ENCODE results near the gene SLC16A12. TPM values are rescaled to one million over a fixed set of nuclear protein-coding genes. Genes with fewer than 3 reads are reported as not detected.

SLC16A12 gene
- total and polyA plus RNA-seq, 2 donors (not counting 1 experiment from before 2014, with no cell fraction given), result under 0.01 to 0.26 TPM

- no peak overlapping the region for H3K27ac ChIP-seq (ENCODE audit: insufficient read depth, low read length)
- peaks cover 18% of the 10 kb centered on the region for H3K4me1 ChIP-seq (ENCODE audit: control insufficient read depth, extremely low read depth, insufficient read depth, low read length)
- no peak overlapping the region for H3K9ac ChIP-seq (ENCODE audit: insufficient read depth, low read length)
- no peak for TF ChIP-seq CTCF (conservative IDR thresholded peaks at IDR 0.05 in 1 of 2, IDR thresholded peaks at IDR 0.05 in 1 of 2; ENCODE audit: low read depth in 1 of 2, low read length in 2 of 2)
- no peak for TF ChIP-seq EZH2 (IDR thresholded peaks at IDR 0.05; ENCODE audit: low read length, missing control alignments)
- no peaks in the 10 kb centered on the region for H4K20me1 ChIP-seq (ENCODE audit: control insufficient read depth, extremely low read depth, insufficient read depth, low read length)
- DNase-seq (ENCODE audit: low read depth in 2 of 2), result peak; percentile 29 to 70
- no peaks in the 10 kb centered on the region for H3K9me3 ChIP-seq (ENCODE audit: control insufficient read depth, insufficient read depth, low read depth, low read length)
- no peaks in the 10 kb centered on the region for H3K27me3 ChIP-seq (ENCODE audit: control insufficient read depth, insufficient read depth, low read length)
- H3K4me2 ChIP-seq (ENCODE audit: extremely low read depth, insufficient read depth, low read length), result no peak overlapping the region
- no peaks in the 10 kb centered on the region for H3K79me2 ChIP-seq (ENCODE audit: control insufficient read depth, insufficient read depth, low read length)
- no peaks in the 10 kb centered on the region for H3K36me3 ChIP-seq (ENCODE audit: control insufficient read depth, insufficient read depth, low read length)
- H2AFZ ChIP-seq (ENCODE audit: low read length), result no peak overlapping the region
- H3K4me3 ChIP-seq (replicated peaks in 1 of 4; ENCODE audit: control extremely low read depth in 1 of 4, insufficient read depth in 1 of 4, low read depth in 3 of 4, low read length in 4 of 4), result no peak overlapping the region
Measured at GRCh38 chr10:89479771-89480446, 55.5 kb downstream of the SLC16A12 start.

DNA sequence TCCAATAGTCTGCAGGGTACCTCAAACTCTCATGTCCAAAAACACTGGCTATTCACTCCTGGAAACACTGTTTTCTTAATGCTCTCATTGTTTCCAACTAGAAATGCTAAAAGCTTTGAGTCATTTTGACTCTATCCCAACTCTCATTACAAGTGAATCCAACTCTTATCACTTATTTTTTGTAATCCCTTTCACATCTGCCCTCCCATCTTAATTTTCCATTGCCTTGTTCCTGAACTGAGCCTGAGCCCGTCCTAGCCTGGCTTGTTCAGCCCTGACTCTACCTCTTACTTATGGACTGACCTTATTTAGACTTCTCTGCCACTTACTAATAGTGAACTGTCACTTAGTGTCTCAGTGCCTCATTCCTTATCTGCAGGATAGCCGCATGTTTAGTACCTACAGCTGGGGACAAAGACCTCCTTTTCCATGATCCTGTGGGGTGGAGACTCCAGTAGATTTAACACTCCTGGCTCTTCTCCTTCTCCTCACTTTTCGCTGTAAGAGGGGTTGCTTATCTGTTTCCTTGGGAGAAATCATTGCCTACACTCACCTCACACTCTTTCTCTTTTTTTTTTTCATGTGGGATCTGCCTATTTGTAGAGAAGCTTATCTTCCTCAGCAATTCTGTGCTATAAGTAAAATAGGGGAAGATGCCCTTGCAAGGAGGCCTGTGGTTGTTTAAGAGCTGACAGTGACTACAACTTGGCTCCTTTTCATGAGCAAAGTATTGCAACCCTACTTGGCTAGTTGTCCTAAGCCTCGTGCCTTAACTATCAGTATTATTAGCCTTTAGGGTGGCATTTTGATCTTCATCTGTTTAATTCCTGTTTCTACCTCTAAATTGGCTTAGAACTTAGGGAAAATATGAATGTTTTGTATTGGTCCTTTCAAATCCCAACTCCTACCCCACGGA is 56.4 kb downstream of the SLC16A12 start:
- peak; percentile 64 to 89 for DNase-seq (ENCODE audit: low read depth in 2 of 2)
- Histone ChIP-seq H3K79me2 (ENCODE audit: control insufficient read depth, insufficient read depth, low read length) (no peaks in the 10 kb centered on the region), H2AFZ (ENCODE audit: low read length) (no peak overlapping the region), H3K36me3 (ENCODE audit: control insufficient read depth, insufficient read depth, low read length) (no peaks in the 10 kb centered on the region), H3K27ac (ENCODE audit: insufficient read depth, low read length) (no peak overlapping the region), H3K4me1 (ENCODE audit: control insufficient read depth, extremely low read depth, insufficient read depth, low read length) (peaks cover 18% of the 10 kb centered on the region), H4K20me1 (ENCODE audit: control insufficient read depth, extremely low read depth, insufficient read depth, low read length) (no peaks in the 10 kb centered on the region), H3K9me3 (ENCODE audit: control insufficient read depth, insufficient read depth, low read depth, low read length) (no peaks in the 10 kb centered on the region), H3K4me3 (replicated peaks in 1 of 4; ENCODE audit: control extremely low read depth in 1 of 4, insufficient read depth in 1 of 4, low read depth in 3 of 4, low read length in 4 of 4) (no peak overlapping the region), H3K9ac (ENCODE audit: insufficient read depth, low read length) (no peak overlapping the region), H3K27me3 (ENCODE audit: control insufficient read depth, insufficient read depth, low read length) (no peaks in the 10 kb centered on the region), H3K4me2 (ENCODE audit: extremely low read depth, insufficient read depth, low read length) (no peak overlapping the region)
- no peak for TF ChIP-seq EZH2 (IDR thresholded peaks at IDR 0.05; ENCODE audit: low read length, missing control alignments)
- TF ChIP-seq CTCF (conservative IDR thresholded peaks at IDR 0.05 in 1 of 2, IDR thresholded peaks at IDR 0.05 in 1 of 2; ENCODE audit: low read depth in 1 of 2, low read length in 2 of 2), result no peak

DNA sequence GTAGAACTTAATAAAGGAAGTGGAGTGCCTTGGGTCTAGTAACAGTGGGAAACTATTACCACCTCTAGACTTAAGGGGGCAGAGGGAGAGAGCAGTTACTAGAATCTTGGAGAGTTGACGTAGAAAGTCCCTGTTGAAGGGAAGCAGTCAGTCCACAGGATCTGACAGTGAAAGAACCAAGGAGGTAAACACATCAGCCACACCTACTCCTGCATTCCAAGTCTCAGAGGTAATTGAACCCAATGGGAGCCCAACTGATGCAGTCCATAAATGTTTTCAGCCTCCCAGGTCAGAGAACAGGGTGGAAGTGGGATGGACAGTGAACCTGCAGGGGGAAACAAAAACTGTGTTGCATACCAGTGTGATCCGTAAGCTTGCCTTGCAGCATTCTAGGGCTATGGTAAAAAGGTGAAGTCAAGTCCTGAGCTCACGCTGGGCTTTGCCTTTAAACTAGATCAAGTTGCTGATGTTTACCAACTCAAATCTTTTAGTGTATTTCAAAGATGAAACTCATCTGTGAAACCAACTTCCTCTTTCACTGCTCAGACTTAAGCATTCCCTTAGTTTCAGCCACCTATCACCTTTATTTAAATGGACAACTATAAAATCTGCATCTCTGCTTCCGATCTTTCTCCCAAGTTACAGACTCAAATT is 57.2 kb downstream of the SLC16A12 start:
- Histone ChIP-seq H3K27ac (ENCODE audit: insufficient read depth, low read length) (no peak overlapping the region), H3K4me3 (replicated peaks in 1 of 4; ENCODE audit: control extremely low read depth in 1 of 4, insufficient read depth in 1 of 4, low read depth in 3 of 4, low read length in 4 of 4) (no peak overlapping the region), H3K79me2 (ENCODE audit: control insufficient read depth, insufficient read depth, low read length) (no peaks in the 10 kb centered on the region), H4K20me1 (ENCODE audit: control insufficient read depth, extremely low read depth, insufficient read depth, low read length) (no peaks in the 10 kb centered on the region), H3K9me3 (ENCODE audit: control insufficient read depth, insufficient read depth, low read depth, low read length) (no peaks in the 10 kb centered on the region), H3K27me3 (ENCODE audit: control insufficient read depth, insufficient read depth, low read length) (no peaks in the 10 kb centered on the region), H2AFZ (ENCODE audit: low read length) (no peak overlapping the region), H3K36me3 (ENCODE audit: control insufficient read depth, insufficient read depth, low read length) (no peaks in the 10 kb centered on the region), H3K4me2 (ENCODE audit: extremely low read depth, insufficient read depth, low read length) (no peak overlapping the region), H3K4me1 (ENCODE audit: control insufficient read depth, extremely low read depth, insufficient read depth, low read length) (peaks cover 18% of the 10 kb centered on the region), H3K9ac (ENCODE audit: insufficient read depth, low read length) (no peak overlapping the region)
- peak in 1 of 2 donors; percentile 66 for DNase-seq (ENCODE audit: low read depth in 2 of 2)
- TF ChIP-seq CTCF (conservative IDR thresholded peaks at IDR 0.05 in 1 of 2, IDR thresholded peaks at IDR 0.05 in 1 of 2; ENCODE audit: low read depth in 1 of 2, low read length in 2 of 2), result no peak
- no peak for TF ChIP-seq EZH2 (IDR thresholded peaks at IDR 0.05; ENCODE audit: low read length, missing control alignments)
